ENCODE results near the gene ZBTB4.
"Not testable (repeated sequence)": the region's sequence is repeated elsewhere in the genome, so short reads cannot be mapped to it uniquely, and the experiment has no call there.

The ZBTB4 gene

GRCh38 chr17:7495906-7496434 lies 16.5 kb upstream of the ZBTB4 start:
- no peak for DNase-seq (ENCODE audit: low read depth)

GRCh38 chr17:7493941-7494340 lies 14.5 kb upstream of the ZBTB4 start:
- no peak for DNase-seq (ENCODE audit: low read depth)

- DNase-seq (ENCODE audit: low read depth): no peak
Observed at GRCh38 chr17:7491583-7491982, 12.2 kb upstream of the ZBTB4 start.

- no peak for DNase-seq (ENCODE audit: low read depth)
Observed at GRCh38 chr17:7490144-7490543, 10.7 kb upstream of the ZBTB4 start.

GRCh38 chr17:7486181-7486580 lies 6.8 kb upstream of the ZBTB4 start:
- DNase-seq (ENCODE audit: low read depth): peak; percentile 37

GRCh38 chr17:7484919-7485377 lies 5.5 kb upstream of the ZBTB4 start:
- DNase-seq (ENCODE audit: low read depth): no peak

- peak; percentile 98 for DNase-seq (ENCODE audit: low read depth)
Observed at GRCh38 chr17:7484067-7484918, 4.9 kb upstream of the ZBTB4 start, which contains the start of gene POLR2A. Gene POLR2A, plus strand, starts transcription at chr17:7484366.

- peak; percentile 94 for DNase-seq (ENCODE audit: low read depth)
Observed at GRCh38 chr17:7483255-7484066, 4.0 kb upstream of the ZBTB4 start.

GRCh38 chr17:7482742-7483088 lies 3.3 kb upstream of the ZBTB4 start:
- not testable (repeated sequence) for DNase-seq (ENCODE audit: low read depth)

- DNase-seq (ENCODE audit: low read depth): not testable (repeated sequence)
Observed at GRCh38 chr17:7481842-7482741, 2.7 kb upstream of the ZBTB4 start.

GRCh38 chr17:7481275-7481674 lies 1.8 kb upstream of the ZBTB4 start, which contains the start of gene SLC35G6:
Gene SLC35G6, plus strand, starts transcription at chr17:7481446. Its CDS starts 71 bp downstream, at chr17:7481517.
- DNase-seq (ENCODE audit: low read depth): not testable (repeated sequence)

GRCh38 chr17:7480089-7480384 lies 606 bp upstream of the ZBTB4 start:
- no peak for DNase-seq (ENCODE audit: low read depth)

GRCh38 chr17:7478276-7479212 lies 887 bp downstream of the ZBTB4 start:
- peak; percentile 50 for DNase-seq (ENCODE audit: low read depth)

GRCh38 chr17:7477392-7478275 lies 1.8 kb downstream of the ZBTB4 start:
- DNase-seq (ENCODE audit: low read depth): peak; percentile 77

- no peak for DNase-seq (ENCODE audit: low read depth)
Observed at GRCh38 chr17:7476951-7477350, 2.5 kb downstream of the ZBTB4 start.

- DNase-seq (ENCODE audit: low read depth): peak; percentile 87
Observed at GRCh38 chr17:7476494-7476893, 2.9 kb downstream of the ZBTB4 start.

- peak; percentile 49 for DNase-seq (ENCODE audit: low read depth)
Observed at GRCh38 chr17:7475764-7476422, 3.5 kb downstream of the ZBTB4 start.

GRCh38 chr17:7474767-7475166 lies 4.7 kb downstream of the ZBTB4 start:
- not testable (repeated sequence) for DNase-seq (ENCODE audit: low read depth)

GRCh38 chr17:7471729-7472128 lies 7.7 kb downstream of the ZBTB4 start:
- DNase-seq (ENCODE audit: low read depth): no peak
